ENCODE results near the gene QSER1.
"Not testable (repeated sequence)": the region's sequence is repeated elsewhere in the genome, so short reads cannot be mapped to it uniquely, and the experiment has no call there.

Gene QSER1

DNA sequence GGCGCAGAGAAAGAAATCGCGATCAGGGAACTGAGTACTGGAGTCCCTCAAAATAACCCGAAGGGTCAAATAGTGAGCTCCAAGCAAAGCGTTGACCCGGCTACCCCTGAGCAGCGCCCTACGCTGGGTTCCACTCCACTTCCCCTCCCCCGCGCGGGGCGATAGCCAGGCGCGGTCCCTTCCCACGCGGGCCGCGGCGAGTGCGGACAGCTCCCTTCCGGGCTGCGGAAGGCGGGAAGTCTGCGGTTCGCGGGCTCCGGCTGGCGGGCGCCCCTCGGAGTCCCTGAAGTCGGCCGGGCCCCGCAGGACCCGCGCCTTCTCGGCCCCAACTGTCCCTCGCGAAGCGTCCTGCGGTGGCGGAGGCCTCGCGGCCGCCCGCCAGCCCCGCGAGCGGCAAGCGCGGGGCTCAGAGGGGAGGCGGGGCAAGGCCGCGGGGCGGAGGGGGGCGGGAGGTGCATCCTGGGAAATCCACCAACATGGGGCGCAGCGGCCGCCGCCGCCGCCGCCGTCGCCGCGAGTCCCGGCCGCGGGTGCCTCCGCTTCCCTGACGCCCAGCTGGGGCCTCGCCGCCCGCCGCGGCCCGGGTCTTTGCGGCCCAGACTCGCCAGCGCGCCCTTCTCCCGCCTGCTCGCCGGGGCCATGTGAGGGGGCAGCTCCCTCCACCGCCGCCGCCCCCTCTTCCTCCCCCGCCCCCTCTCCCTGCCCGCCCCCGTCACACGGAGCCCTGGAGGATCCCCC is at the start of gene QSER1:
Gene QSER1, plus strand, starts transcription at position 457 of the 738 bp plus-strand sequence. CDS start 315 bp downstream, outside the sequence.
- FAIRE-seq (peak; percentile 48), DNase-seq (ENCODE audit: low spot score) (peak; percentile 84)

DNA sequence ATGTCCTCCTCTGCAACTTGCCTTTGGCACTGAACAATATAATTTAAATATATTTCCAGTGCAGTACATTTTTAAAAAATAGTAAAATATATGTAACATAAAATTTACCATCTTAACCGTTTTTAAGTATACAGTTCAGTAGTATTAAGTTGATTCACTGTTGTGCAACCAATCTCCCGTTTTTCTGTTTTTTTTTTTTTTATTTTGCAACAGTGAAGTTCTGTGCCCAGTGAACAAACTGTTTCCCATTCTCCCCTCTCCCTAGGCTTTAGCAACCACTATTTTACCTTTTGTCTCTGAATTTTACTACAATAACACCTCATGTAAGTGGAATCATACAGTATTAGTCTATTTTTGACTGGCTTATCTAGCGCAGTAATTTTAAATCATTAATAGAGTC is 49.1 kb upstream of the QSER1 start:
- FAIRE-seq (no peak), DNase-seq (ENCODE audit: low spot score) (no peak)

DNA sequence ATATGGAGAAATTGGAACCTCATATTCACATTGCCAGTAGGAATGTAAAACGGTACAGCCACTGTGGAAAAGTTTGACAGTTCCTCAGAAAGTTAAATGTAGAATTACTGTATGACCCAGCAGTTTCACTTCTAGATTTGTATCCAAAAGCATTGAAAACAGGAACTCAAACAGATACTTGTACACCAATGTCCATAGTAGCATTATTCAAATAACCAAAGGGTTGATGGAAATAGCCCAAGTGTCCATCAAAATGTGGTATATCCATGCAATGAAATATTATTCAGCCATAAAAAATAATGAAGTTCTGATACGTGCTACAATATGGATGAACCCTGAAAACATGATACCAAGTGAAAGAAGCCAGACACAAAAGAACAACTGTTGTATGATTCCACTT is 45.1 kb upstream of the QSER1 start:
- DNase-seq (ENCODE audit: low spot score) (no peak), FAIRE-seq (no peak)

DNA sequence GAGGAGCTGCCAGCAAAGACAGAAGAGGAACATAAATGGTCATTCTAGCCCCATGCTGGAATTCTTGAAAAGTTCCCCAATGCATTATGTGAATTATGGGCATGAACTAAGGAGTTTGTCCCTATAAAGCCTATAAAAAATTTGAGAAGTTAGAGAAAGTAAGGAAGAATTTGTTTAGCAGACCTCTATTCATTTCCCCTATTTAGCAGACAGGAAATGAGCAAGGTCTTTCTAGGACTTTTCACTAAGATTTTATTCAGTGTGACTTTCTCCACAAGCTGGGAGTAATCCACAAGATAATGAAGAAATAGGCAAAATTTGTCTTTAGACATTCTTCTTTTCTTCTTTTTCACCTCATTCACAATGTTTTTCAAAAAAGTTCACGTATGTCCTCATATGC is 42.9 kb upstream of the QSER1 start:
- DNase-seq (ENCODE audit: low spot score): no peak
- no peak for FAIRE-seq

DNA sequence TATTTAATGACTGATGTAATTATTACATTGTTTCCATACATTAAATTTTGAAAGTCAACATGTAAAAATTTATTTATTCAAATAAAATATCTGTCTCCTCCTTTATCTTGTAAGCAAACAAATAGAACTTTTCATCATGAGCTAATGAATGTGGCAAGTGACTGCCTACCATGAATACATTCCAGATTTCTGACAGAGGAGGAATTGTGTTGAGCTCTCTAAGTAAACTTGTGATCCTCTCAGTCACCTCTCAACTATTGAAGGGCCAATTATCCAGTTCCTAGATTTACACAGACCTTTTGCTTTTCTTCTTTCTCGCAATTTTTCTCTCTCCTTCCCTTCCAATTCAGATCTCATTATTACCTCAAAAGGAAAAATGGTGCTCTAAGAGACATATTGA is 41.4 kb upstream of the QSER1 start:
- FAIRE-seq (no peak), DNase-seq (ENCODE audit: low spot score) (no peak)

DNA sequence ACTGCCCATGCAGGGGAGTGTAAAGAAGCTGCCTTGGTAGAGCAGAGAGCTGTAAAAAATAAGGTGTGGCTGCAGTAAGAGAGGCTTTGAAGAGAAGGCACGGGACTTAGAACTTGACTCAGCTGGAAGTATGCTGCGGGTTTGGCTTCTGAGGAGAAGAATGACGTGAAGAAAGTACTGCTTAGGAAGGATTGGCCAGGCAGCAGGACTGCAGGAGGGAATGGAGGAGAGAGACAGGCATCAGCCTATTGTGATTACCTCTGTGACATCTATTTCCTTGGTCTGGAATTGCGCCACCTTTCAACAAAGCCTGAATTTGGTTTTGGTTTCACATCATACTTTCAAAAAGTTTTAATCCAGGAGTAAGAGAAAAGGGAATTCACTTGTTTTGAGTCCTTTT is 40.4 kb upstream of the QSER1 start:
- peak; percentile 38 for DNase-seq (ENCODE audit: low spot score)
- no peak for FAIRE-seq

DNA sequence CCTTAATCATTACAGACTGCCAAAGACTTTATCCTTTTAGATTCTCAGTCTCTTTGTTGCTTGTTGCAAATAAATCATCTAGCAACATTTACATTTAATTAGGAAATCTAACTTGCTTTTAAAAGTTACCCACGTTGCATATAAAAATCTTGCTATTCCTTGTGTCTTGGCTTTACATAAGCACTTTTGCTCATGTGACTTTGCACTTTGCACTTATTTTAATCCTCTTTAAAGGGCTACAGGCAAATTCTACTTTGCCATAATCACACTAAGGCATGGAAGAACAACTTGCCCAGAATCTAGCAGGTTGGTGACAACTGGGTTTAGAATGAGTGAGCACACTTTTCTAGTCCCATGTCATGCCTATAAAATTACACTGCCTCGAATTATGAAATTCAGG is 37.0 kb upstream of the QSER1 start:
- DNase-seq (ENCODE audit: low spot score) (no peak), FAIRE-seq (no peak)

DNA sequence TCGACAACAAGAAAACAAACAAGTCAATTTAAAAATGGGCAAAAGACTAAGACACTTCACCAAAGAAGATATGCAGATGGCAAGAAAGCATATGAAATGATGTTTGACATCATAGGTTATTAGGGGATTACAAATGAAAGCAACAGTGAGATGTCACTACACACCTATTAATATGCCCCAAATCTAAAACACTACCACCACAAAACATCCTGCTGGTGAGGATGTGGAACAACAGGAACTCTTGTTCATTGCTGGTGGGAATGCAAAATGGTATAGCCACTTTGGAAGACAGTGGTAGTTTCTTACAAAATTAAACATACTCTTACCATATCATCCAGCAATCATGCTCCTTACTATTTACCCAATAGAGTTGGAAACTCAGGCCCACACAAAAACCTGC is 33.9 kb upstream of the QSER1 start:
- FAIRE-seq (no peak), DNase-seq (ENCODE audit: low spot score) (no peak)

DNA sequence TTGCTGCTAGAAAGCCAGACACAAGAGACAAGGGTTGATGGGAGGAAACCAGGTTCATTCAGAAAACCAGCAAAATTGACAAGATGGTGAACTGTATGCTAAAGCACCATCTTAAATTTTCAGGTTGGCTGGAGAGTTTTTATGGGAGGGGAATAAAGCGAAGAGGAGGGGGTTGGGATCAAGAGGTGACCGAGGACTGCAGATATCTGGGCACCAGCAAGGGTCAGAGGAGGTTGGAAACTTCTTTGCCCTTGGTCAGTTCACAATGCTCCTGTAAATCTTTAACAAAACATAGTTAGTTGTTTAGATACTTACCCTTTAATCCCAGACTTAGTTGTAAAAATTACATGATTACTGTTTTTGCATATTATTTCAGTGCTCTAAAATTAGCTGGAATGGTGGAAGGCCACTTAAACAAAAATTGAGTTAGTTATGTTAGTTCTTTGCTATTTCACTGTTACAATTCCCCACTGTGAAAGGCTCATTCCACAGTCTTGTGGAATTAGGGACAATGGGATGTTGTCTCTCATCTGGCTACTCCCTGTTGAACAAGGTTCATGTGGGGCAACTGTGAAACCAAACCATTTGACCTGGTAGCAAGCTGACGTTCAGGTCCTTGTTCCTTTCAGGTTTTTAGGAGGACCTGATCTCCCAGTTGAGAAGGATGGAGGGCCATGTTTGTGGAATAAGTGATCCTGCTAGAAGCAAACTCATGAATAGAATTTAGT is 30.6 kb upstream of the QSER1 start:
- FAIRE-seq: no peak

DNA sequence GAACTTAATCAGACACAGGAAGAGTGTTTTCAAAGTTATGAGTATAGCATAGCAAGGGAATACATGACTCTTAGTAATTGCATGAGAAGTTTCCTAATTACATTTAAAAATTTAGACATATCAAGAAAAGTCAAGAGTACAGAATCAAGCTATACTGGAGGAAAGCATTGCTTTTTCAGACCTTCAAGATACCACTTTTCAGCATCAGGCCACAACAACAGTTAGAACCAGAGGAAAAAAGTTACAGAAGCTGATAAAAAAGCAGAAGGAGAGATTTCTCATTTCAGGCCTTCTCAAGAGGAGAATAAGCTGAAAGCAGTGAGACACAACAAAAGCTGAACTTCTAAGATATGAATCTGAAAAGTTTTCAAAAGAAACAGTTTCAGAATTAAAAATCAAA is 28.1 kb upstream of the QSER1 start:
- no peak for FAIRE-seq

More for the DNA sequence above, 30.6 kb upstream of the QSER1 start:
- no peak for DNase-seq (ENCODE audit: low spot score)

DNA sequence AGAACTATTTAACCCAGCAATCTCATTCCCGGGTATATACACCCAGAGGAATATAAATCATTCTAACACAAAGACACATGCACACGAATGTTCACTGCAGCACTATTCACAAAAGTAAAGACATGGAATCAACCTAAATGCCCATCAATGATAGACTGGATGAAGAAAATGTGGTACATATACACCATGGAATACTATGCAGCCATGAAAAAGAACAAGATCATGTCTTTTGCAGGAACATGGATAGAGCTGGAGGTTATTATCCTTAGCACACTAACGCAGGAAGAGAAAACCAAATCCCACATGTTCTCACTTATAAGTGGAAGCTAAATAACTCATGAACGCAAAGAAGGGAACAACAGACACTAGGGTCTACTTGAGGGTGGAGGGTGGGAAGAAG is 23.9 kb upstream of the QSER1 start:
- not testable (repeated sequence) for FAIRE-seq; DNase-seq (ENCODE audit: low spot score)

More for the DNA sequence above, 28.1 kb upstream of the QSER1 start:
- DNase-seq (ENCODE audit: low spot score): no peak

DNA sequence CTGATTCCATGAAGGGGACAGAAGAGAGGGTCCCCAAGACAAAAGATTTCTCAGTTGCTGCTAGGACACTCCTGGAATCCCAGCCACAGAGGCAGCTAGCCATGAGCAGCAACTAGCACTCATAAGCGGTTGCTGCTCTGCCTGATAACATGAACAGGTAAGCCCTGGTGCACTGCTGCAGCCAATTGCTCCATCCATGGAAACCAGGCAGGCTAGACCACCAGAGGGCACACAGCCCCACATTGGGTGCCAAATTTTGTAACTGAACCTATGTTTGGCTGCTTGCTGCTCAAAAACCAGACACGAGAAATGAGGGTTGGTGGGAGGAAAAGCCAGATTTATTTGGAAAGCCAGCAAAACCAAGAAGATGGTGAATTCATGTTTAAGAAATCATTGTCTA is 21.9 kb upstream of the QSER1 start:
- FAIRE-seq: peak; percentile 68
- DNase-seq (ENCODE audit: low spot score): peak; percentile 32

DNA sequence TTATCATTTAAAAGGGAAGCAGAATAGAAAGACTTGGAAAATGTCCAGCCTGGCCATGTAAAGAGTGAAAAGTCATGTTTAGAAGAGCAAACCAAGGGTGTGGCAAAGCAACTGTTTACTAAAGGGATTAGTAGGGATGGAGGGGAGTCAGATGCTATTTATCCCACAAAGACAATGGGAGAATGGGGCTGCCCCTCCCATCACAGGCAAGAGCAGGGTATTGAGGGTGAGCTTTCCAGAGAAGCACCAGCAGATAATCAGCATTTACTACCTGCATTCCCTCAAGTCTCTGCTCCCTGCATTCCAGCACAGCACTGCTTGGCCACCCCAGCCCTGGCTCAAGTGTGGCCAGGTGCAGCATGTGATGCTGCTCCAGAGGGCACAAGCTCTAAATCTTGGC is 18.5 kb upstream of the QSER1 start:
- FAIRE-seq (no peak), DNase-seq (ENCODE audit: low spot score) (no peak)

DNA sequence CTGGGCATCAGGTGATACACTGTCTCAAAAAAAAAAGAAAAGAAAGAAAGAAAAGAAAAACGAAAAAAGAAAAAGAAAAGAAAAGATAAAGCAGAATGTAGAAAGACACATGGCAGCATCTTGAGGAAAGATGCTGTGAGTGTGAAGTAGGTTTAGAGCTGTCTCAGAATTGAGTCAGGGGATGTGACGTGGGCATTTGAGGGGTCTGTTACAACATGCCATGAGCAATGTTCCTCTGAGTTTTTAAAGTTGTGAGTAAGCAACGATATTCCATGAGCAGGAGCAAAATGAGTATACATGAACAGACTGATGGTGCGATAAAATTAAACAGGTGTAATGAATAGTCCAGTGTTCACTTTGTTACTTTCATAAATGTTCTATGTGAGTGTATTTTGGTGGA is 11.3 kb upstream of the QSER1 start:
- DNase-seq (ENCODE audit: low spot score) (no peak), FAIRE-seq (no peak)

DNA sequence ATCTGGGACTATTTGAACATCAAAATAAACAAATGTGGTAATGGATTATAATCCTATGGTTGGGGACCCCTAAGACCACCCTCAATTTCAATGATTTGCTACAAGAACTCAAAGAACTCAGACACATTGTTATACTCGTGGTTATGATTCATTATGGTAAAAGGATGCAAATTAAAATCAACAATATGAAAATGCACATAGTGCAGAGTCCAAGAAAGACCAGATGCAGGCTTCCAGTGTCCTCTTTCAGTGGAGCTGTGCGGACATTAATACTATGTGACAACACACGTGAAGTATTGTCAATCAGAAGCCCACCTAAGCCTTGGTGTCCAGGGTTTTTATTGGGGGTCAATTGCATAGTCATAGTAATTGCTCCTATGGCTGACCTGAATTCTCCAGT is 9.2 kb upstream of the QSER1 start:
- FAIRE-seq: no peak
- no peak for DNase-seq (ENCODE audit: low spot score)

DNA sequence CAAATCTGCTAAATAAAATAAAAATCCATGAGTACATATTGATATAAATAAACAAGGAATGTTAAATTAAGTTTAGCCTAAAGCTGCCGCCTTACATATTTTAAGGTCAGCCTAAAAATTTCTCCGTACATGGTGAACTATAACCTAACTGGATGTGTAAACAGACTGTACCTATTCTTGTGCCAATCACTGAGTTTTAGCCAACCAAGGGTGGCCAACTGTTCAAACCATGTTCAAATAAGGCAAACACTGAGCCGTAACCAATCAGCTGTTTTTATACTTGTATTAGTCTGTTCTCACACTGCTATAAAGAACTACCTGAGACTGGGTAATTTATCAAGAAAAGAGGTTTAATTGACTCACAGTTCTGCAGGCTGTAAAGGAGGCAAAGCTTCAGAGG is 8.6 kb upstream of the QSER1 start:
- FAIRE-seq (no peak), DNase-seq (ENCODE audit: low spot score) (no peak)

DNA sequence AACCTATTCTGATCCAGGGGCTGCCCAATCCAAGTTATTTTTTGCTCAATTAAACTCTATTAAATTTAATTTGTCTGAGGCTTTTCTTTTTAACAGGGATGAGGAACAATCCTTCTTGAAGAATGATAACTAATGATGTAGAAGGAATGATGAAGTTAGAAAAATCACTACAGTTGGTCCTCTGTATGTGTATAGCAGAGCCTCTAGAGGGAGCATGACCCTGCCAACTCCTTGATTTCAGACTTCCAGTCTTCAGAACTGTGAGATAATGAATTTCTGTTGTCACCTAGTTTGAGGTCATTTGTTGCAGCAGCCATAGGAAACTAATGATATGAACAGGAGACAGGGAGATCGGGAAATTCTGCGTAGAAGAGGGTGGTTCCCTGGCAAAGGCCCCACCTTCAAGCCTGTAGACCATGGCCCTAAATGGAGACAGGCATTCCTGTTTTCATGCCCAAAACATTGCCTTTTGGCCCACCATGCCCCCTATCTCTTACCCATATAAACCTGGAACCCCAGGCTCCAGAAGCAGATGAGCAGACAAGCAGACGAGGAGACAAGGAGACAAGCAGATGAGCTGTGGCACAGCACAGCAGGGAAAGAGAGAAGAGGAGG is 7.7 kb upstream of the QSER1 start:
- FAIRE-seq (no peak), DNase-seq (ENCODE audit: low spot score) (no peak)

DNA sequence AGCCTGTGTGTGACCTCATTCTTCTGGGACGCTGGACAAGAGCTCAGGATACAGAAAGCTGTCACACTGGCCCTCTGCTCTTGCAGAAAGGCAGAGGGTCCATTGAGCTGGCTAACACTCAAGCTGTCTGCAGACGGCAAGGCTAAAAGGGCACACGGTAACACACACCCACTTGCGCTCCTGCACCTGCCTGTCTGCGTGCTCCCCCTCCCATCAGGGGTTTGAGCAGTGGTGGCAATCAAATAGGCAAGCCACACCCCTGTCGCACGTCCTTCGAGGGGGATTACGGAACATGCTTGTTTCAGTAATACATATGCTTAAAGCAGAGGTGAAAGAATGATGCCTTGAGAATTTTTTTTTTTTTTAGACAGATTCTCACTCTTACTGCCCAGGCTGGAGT is 7.1 kb upstream of the QSER1 start:
- DNase-seq (ENCODE audit: low spot score): no peak
- no peak for FAIRE-seq

DNA sequence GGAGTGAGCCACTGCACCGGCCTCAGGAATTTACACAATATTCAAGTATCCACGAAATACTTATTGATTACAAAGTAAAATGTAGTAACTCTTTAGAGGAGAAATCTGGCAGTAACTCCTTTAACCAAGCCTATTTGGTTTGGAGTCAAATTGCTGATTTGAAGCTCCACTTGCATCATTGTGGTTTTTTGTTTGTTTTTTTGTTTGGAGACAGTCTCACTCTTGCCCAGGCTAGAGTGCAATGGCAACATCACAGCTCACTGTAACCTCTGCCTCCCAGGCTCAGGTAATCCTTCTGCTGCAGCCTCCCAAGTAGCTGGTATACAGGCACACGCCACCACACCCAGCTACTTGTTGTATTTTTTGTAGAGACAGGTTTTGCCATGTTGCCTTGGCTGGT is 6.4 kb upstream of the QSER1 start:
- FAIRE-seq (no peak), DNase-seq (ENCODE audit: low spot score) (no peak)

DNA sequence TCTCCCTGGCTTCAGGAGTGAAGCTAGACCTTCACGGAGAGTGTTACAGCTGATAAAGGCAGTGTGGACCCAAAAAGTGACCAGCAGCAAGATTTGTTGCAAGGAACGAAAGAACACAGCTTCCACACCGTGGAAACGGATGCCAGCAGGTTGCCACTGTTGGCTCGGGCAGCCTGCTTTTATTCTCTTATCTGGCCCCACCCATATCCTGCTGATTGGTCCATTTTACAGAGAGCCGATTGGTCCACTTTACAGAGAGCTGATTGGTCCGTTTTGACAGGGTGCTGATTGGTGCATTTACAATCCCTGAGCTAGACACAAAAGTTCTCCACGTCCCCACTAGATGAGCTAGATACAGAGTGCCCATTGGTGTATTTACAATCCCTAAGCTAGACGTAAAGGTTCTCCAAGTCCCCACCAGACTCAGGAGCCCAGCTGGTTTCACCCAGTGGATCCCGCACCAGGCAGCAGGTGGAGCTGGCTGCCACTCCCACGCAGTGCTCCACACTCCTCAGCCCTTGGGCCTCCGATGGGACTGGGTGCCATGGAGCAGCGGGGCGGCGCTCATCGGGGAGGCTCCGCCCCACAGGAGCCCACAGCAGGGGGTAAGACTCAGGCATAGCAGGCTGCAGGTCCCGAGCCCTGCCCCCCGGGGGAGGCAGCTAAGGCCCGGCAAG is 4.8 kb upstream of the QSER1 start:
- FAIRE-seq; DNase-seq (ENCODE audit: low spot score): not testable (repeated sequence)

DNA sequence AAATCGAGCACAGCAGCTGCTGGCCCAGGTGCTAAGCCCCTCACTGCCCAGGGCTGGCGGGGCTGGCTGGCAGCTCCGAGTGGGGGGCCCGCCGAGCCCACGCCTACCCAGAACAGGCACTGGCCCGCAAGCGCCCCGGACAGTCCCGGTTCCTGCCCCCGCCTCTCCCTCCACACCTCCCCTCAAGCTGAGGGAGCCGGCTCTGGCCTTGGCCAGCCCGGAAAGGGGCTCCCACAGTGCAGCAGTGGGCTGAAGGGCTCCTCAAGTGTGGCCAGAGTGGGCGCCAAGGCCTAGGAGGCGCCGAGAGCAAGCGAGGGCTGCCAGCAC is 4.3 kb upstream of the QSER1 start:
- DNase-seq (ENCODE audit: low spot score); FAIRE-seq: not testable (repeated sequence)

DNA sequence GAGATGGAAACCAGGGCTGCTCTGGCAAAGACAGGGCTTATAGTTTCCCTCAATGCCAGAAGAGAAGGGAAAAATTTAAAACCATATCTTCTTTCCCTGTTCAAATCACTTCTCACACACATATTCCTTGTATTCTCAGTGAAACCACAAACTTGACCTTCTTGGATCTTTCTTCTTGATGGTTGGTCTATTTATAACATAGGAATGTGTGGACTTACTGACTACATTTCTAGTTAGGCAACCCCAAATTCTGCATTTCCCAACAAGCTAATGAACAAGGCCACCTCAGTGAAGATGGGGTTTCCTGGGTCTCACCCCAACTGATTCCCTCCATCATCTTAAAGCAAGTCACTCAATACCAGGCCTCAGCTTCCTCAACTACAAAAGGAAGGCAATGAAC is 3.8 kb upstream of the QSER1 start:
- DNase-seq (ENCODE audit: low spot score): no peak
- no peak for FAIRE-seq

Data from urothelium cell line (cell line).